NCI-H345 treated with DMSO at 0.1 percent for 48 hours (cell line): ENCODE data around the gene LRRC32.
A peak's percentile ranks its signal among the peaks of the same experiment; 100 is the strongest.
"Not testable (repeated sequence)": the region's sequence is repeated elsewhere in the genome, so short reads cannot be mapped to it uniquely, and the experiment has no call there.

Experiments
- DNase-seq: peaks from one replicate; lab custom pipeline; 2025; ENCODE audit not compliant: unreplicated experiment; lab: John Stamatoyannopoulos, UW

LRRC32 gene

DNA sequence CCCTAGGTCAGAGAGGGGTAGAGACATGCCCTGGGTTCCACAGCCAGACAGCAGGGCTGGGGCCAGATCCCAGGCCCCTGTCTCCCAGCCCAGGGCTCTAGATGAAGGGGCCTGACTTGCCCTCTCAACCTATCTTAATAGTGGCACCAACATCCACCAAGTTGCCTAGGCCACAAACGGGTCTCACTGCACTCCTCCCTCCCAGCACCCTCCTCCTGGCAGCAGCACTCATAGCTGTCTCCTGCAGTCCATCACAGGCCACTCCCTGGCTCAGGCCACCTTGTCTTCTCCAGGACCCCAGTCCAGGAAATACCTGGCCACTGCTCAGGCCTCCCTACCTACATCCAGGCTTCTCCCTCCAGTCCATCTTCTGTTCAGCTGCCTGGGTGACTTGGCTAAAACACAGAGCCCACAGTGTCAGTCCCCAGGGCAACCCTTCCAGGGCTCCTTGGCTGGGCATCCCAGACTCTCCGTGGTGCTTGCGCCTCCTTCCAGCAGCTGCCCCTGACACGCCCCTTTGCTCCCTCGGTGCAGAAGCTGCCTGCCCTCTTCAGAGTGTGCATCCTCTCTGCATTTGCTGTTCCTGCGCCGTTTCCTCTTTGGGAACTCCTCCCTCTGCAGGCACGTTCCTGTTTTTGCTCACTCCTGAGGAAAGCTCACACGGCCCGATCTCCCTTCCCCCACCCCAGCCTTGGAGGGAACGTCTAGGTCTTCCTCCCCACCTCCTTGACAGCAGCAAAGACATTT lies 40.5 kb downstream of the LRRC32 start:
- no peak for DNase-seq

DNA sequence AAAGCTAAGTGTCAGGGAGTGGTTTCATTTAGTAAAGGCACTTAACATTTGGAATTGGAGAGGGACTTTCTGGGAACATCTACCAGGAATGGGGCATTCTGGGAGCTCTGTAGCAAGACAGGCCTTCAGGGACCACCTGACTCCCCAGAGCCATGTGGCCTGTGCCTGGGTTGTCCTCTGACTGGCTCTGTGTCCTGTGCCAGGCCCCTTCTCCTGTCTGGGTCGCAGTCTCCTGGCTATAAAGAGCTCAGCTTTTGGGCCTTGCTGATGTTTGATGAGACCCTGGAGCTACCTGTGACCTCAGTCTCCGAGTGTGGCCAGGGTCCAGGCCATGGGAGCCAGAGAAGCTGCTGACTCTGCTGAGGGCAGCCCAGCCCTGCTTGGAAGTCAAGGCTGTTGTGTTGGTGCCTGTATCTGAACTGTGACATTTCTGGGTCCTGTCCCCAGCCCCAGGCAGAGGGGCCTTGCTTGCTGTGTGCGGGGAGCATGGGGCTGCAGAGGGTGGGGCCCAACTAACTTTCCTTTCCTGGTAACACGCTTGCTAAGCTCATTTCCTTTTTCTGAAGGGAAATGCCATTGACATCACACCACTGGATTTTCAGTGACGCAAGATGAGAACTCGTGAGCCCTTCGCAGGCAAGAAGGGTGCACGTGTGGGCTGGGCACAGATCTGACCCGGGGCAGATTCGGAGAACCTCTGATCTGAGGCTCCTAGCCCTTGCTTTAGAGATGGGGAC lies 41.3 kb downstream of the LRRC32 start:
- no peak for DNase-seq

DNA sequence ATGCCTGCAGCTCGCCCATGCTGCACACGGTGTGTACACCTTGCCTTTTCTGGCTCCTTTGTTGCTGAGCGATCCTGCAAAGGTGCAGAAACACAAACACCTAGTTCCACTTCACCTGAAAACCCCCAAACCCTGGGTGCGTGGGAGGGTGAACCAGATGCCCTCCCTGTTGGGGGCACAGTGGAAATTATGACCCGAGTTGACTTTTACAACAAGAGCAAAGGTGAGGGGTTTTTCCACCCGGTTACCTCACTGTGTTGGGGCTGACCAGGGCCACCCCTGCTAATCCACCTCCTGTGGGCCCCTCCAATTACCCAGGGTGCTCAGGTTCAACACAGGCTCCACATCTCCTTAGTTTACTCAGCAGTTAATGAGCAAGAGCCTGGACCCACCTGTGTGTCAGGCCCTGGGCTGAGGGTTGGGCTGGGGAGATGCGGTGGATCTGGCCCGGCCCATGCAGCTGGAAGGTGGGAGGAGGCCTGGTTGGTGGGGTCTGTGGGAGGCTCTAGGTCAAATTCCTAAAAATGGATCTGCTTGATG lies 42.1 kb downstream of the LRRC32 start:
- DNase-seq, result no peak

DNA sequence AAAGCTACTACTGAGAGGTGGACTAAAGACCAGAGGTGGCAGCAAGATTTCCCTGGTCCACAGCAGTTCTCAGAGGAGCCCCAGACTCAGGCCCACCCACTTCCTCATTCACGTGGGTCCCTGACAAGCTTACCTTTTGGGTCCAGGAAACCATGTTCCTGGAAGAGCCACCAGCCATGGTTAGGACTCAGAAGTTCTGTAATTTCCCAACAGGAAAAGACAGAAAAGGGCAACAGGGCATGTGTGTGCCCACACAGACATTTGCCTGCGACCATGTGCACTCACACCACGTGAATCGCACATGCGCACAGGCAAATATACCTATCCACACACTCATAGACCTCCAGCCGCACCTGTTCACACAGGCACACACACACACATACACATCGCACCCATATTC lies 42.9 kb downstream of the LRRC32 start:
- no peak for DNase-seq

DNA sequence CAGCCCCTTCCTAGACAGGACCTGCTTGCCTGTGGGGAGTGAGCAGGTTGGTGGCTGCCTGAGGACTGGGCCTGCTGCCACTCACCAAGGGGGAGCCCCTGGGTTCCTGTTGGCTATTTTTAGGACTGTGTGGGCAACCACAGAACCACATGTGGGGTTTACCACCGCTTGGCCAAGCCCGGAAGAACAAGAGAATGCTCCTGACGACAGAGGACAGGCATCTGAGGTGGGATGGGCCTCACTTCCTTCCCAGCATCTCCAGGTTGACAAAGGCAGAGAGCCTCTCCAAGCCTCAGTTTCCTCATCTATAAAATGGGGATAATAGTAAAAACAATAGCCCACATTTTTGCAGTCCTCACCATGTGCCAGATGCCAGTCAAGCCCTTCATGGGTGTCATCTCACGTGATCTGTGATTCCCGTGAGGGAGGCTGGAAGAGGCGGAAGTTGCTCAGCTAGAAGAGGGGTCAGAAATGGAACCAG lies 43.6 kb downstream of the LRRC32 start:
- no peak for DNase-seq

DNA sequence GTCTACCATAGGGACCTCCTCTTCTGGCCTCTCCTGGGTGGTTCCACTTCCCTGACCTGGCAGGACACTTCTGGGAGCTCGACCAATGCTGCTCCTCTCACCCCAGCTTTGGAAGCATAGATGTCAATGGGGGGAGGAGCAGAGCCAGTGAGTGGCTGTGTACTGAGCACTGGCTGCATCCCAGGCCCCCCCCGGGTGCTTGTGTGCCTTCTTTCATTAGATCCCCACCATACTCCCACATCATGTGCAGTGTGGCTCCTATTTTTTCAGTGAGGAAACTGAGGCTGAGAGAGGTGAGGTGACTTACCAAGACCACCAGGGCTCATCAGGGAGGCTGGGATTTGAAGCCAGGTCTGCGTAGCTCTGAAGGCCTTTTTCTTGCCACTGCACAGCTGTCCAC lies 44.3 kb downstream of the LRRC32 start:
- DNase-seq, result no peak

DNA sequence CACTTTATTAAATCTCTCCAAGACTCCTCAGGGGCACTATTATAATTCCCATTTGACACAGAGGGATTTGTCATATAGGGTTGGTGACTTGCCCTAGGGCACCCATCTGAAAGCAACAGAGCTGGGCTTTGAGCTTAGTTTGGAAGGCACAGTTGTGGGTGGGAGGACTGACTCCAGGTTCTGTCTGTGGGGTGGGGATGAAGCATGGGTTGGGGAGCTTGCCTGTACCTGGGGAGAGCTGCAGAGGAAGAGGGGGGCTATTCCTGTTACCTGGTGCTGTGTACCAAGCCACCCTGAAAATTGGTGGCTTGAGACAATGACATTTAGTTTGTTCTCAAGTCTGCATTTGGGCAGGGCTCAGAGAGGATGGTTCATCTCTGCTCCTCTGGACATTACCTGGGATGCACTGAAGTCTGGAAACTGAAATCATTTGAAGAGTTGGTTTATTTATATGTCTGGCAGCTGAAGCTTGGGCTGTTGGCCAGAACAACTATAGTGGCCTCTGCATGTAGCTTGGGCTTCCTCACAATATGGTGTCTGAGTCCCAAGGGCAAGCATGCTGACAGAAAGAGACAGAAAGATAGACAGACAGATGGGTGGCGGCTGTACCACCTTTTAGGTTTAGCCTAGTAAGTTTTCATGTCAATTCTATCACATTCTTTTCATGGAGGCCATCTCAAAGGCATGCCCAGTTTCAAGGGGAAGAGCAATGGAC lies 44.9 kb downstream of the LRRC32 start:
- DNase-seq, result no peak

DNA sequence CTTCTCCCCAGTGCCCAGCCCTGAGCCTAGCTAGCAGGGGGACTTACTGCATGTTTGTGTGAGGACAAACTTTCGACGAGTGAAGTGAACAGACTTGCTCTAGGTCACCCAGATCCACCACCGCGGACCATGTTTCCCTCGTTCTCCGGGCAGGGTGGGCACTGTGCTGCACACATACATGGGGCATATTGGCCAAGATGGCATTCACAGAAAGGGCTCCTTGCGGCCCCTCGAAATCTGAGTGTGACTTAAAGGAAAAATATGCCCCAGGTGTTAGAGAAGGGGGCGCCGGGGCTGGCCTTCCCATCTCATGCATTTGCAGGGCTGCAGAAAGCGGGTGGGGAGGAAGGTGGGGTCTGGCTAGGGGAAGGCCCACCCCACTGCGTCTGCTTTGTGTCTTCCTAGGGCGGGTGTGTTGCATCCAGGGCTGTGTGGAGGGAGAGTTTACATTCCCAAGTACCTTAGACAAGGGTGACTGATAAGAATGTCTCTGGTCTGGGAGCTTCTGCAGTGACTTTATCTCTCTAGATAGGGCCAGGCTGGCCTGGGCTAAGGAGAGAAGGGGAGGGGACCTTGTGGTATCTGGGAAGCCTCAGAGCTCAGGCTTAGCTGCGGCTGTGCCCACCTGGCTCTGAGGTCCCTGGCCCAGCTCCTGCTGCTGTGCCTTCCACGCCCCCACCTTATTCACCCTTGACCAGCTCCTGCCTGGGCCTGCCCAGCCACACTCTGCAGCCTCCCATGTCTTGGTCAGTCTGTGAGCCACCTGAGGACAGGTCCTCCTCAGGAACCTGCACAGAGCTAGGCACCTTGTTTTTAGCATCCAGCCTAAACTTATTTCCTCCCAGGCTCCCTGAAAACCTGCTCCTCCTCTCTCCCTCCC lies 45.8 kb downstream of the LRRC32 start:
- no peak for DNase-seq

DNA sequence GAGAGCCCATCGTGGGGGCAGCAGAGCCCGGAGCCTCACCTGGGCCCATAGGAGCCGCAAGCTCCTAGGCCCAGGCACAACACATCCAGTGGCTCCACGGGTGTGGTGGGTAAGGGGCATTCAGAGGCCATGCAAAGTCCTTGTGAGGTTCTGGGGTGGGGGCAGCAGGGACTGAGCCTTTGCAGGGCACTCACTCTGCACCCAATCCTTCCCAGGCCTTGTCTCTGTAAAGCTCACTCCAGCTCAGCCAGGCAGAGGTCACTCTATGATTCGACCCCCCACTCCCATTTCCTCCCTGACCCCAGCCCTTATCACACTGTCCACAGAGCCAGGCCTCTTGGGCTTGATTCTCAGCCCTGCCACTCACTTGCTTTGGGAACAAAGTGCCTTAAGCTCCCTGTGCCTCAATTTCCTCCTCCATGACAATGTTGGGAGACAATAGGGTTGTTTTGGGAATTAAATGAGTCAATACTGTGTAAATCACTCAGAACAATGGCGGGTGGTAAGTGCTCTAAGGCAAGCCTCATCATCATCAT lies 46.6 kb downstream of the LRRC32 start:
- no peak for DNase-seq

DNA sequence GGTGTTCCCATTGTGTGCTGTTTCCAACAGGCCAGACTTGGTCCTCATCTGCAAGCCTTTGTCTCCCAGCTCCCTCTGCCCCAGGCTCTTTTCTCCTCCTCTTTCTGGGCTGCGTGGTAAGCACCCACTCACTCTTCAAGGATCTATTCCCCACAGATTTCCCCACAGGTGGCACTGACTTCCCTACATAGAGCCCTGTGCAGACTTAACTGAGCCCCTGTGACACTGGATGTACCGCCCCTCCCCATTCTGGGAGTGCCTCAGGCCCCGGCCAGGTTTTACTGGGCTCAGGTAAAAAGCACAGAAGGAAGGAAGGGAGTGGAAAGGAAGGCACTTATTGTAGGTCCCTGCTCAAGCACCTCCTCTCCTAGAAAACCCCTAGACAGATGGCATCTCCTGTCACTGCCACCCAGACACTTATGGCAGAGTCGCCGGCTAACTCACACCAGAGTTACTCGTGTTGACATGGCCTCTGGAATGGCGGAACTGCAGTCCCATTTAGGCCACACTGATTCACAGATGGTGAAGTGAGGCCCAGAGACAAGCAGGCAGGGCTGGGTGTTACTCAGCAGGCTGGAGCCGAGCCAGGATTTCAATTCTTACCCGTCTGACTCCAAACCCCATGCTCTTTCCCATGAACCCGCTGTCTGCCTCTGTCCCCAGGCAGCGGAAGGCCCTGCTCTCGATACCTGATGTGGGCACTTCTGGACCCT lies 47.2 kb downstream of the LRRC32 start:
- peak; percentile 26 for DNase-seq

DNA sequence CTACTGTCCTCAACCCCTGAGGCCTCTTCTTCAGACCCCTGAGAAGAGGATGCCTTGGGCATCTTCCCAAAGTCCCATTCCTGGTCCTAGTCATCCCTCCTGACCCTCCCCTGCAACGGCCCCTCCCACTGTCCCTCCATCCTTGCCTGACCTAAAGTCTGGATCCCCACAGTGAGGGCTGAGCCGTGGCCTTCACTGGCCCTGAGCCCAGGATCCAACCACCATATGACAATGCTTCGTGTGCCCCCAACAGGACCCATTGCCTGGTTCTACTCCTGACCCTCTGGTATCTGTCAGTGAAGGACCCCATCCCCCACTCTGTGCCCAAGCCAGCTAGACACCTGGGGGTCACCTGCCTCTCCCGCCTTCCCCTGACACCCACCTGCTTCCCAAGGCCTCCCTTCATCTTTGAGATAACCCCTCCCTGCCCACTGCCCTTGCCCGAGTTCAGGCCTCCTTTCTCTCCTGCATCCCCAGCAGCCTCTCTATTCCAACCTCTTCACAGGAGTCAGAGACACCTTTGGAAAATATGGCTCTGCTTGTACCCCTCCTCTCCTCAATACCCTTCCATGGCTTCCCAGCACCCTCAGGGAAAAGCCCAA lies 48.0 kb downstream of the LRRC32 start:
- DNase-seq, result no peak

DNA sequence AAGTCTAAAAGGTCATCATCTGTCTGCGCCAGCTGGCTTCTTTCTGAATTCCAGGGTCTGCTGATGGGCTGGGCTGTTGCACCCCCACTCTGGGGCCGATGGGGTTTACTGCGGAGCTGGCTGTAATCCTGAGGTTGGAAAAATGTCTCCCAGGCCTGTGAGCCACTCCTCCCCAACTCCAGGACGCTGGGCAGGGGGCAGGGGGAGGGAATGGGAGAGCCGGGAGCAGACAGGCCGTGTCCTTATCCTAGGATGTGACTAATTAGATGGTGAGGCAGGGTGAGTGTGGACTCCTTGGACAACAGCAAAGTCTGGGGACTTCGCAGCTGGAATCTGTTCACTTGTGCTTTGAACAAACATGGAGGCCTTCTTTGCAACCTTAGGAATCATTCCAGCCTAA lies 48.7 kb downstream of the LRRC32 start:
- no peak for DNase-seq

DNA sequence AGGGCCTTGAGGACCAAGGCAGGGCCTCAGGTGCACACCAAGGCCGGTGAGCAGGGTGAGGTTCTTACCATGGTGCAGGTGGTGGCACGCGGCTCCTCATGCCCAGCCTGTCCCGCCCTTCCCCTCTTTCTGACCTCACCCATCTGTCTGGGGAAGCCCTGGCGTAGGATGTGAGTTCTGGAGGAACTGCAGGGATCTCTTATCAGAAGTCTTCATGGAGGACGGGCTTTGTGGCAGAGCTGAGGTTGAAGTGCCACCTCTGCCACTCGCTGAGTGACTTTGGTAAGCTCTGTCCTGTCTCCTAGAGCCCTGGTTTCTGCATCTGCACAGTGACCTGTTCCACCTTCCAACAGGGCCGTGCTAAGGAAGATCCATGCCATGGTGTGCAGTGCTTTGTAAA lies 49.1 kb downstream of the LRRC32 start:
- no peak for DNase-seq

DNA sequence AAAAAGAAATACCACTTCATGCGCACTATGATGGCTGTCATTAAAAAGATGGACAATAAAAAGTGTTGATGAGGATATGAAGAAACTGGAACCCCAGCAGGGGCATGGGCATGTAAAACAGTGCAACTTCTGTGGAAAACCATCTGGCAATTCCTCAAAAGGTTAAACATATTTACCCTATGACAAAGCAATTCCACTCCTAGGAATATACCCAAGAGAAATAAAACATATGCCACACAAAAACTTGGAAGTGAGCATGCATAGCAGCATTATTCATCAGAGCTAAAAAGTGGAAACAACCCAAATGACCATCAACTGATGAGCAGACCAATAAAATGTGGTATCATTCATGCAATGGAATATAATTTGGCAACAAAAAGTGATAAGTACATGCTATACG lies 50.1 kb downstream of the LRRC32 start:
- no peak for DNase-seq

DNA sequence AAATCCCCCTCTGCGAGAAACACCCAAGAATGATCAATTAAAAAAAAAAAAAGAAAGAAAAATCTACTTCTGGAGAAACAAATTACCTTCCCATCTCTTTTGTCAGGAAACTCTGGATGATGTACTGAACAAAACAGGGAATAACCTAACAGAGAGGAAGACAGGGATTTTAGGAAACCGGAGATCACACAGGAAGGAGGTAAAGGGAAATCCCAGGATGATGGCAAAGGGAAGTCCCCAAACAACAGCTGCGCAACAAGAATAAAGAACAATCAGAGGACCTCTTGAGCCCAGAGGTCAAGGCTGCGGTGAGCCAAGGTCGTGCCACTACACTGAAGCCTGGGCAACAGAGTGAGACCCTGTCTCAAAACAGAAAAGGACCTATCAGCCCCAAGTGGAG lies 50.7 kb downstream of the LRRC32 start:
- not testable (repeated sequence) for DNase-seq

DNA sequence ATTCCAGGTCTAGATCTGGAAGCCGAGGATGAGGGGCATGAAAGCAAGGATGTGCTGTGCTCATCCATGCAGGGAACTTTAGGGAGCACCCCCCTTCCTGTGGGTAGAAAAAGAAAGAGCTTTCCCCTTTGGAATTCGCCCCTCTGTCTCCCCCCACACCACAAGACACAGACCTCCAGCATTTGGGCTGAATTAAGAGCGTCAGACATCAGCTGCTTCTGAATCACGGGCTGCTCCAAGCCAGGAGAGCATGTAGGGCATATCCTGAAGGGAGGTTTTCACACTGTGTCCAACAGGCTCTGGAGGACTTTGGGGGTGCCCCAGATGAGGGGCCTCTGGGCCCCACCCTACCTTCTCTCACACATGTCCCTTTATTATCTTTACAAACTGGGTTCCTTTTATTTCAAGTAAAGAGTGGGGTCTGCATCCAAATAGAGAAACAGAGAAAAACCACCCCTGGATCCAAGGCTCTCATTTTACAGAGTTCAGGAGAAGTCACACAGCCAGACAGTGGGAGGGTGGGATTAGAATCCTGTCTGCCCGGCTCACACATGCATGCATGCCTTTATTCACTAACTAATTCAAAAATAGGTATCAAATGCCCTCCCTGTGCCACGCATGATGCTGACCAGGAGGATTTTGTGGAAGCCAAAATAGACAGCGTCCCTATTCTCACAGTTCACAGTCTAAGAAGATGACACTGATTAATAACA lies 52.8 kb downstream of the LRRC32 start:
- DNase-seq, result no peak

DNA sequence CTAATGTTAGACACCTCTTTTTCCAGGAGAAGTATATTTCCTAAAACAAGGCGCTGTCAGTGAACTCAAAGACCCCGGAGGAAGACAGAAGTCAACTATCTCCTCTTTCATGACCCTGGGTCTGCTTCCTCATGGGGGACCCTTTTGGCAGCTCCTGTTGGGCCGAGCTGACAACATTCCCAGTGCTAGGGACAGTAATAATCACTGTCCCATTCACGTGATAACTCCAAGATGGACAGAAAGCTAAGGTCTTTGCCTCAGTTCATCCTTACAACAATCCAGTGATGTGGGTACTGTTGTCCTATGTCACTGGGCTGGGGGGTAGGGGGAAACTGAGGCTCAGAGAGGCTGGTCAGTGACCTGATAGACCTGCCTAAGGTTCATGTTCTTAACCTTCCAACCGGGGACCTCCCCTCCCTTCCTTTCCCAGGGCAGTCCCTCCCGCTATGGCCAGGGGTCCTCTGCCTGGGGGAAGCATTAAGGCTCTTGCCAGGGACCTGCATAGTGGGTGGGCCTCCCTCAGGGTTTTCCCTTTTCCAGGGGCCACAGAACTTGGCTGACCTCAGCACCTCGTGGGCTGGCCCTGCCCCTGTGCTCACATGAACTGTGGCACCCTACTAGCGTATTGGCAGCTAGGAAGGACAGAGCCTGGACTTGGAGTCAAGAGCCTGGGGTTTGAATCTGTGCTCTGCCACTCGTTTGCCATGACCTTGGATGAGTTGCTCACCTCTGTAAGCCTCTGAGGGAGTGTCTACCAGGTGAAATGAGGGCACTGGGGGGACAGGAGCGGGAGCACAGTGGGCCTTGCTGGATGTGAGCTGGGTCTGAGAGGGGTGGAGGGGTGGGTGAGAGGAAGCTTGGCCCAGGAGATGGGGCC lies 53.6 kb downstream of the LRRC32 start:
- no peak for DNase-seq

DNA sequence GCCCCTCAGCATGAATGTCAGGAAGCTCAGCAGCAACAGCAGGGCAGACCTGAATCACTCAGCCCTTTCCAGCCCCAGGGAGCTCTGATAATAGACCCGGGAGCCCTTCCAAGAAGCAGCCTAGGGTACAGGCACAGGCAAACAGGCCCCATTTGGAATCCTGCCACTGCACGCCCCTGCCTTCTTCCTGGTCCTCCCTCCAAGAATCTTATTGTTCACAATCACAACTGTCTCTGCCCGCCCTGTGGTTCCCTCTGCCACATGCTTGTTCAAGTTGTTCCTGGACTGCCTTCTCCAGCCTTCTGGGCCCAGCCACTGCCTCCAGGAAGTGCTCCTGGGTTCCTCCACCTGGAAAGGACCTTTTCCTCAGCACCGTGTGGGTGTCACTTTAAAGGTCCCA lies 54.6 kb downstream of the LRRC32 start:
- no peak for DNase-seq
